ENCODE data around the gene PFKFB4. TPM values are rescaled to one million over a fixed set of nuclear protein-coding genes. Genes with fewer than 3 reads are reported as not detected.
A peak's percentile ranks its signal among the peaks of the same experiment; 100 is the strongest.

Gene PFKFB4
- total RNA-seq, 1 donor from 2014 or later, result 39.7 TPM

- Mint-ChIP-seq H3K4me3 (ENCODE audit: low read depth) (peak overlapping the region; percentile 79), H3K9me3 (ENCODE audit: low read depth) (no peaks in the 10 kb centered on the region), H3K36me3 (ENCODE audit: insufficient read depth) (peaks cover under 1% of the 10 kb centered on the region), H3K27me3 (no peaks in the 10 kb centered on the region), H3K27ac (peak overlapping the region; percentile 84), H3K4me1 (ENCODE audit: low read depth) (peaks cover 19% of the 10 kb centered on the region)
- TF ChIP-seq, protein P1, sequence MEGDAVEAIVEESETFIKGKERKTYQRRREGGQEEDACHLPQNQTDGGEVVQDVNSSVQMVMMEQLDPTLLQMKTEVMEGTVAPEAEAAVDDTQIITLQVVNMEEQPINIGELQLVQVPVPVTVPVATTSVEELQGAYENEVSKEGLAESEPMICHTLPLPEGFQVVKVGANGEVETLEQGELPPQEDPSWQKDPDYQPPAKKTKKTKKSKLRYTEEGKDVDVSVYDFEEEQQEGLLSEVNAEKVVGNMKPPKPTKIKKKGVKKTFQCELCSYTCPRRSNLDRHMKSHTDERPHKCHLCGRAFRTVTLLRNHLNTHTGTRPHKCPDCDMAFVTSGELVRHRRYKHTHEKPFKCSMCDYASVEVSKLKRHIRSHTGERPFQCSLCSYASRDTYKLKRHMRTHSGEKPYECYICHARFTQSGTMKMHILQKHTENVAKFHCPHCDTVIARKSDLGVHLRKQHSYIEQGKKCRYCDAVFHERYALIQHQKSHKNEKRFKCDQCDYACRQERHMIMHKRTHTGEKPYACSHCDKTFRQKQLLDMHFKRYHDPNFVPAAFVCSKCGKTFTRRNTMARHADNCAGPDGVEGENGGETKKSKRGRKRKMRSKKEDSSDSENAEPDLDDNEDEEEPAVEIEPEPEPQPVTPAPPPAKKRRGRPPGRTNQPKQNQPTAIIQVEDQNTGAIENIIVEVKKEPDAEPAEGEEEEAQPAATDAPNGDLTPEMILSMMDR (IDR thresholded peaks at IDR 0.05; ENCODE audit: unreplicated experiment), result no peak
- DNase-seq (ENCODE audit: low spot score, unreplicated experiment), result no peak
These were observed 53.1 kb downstream of the PFKFB4 start for GRCh38 chr3:48503401-48504050.

GRCh38 chr3:48502728-48503168, 53.9 kb downstream of the PFKFB4 start:
- Mint-ChIP-seq H3K9me3 (ENCODE audit: low read depth) (peaks cover 3% of the 10 kb centered on the region), H3K4me3 (ENCODE audit: low read depth) (peak overlapping the region; percentile 79), H3K27me3 (no peaks in the 10 kb centered on the region), H3K4me1 (ENCODE audit: low read depth) (peaks cover 18% of the 10 kb centered on the region), H3K36me3 (ENCODE audit: insufficient read depth) (peaks cover 7% of the 10 kb centered on the region), H3K27ac (no peak overlapping the region)
- no peak for DNase-seq (ENCODE audit: low spot score, unreplicated experiment)
- TF ChIP-seq, protein P1 (IDR thresholded peaks at IDR 0.05; ENCODE audit: unreplicated experiment), result no peak

DNA sequence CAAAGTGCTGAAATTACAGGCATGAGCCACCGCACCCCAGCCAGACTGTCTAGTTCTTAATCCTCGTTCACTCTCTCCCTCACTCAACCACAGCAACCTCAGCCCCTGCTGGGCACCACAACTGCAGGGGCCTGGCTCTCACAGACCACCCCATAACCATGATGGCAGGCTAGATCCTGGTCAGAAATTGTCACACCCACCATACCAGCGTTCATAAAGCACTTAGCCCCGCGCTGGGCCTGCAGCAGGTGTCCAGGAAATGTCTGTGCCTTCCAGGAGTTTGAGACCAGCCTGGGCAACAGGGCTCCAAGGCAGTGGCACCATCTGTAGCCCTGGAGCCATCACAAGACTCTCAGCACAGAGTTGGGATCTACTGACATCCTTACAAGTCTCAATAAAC, 54.5 kb downstream of the PFKFB4 start:
- TF ChIP-seq, protein P1 (IDR thresholded peaks at IDR 0.05; ENCODE audit: unreplicated experiment), result no peak
- H3K27me3 Mint-ChIP-seq, result no peaks in the 10 kb centered on the region
- peaks cover 3% of the 10 kb centered on the region for H3K9me3 Mint-ChIP-seq (ENCODE audit: low read depth)
- DNase-seq (ENCODE audit: low spot score, unreplicated experiment), result no peak
- H3K27ac Mint-ChIP-seq, result no peak overlapping the region
- H3K4me1 Mint-ChIP-seq (ENCODE audit: low read depth), result peaks cover 13% of the 10 kb centered on the region
- H3K4me3 Mint-ChIP-seq (ENCODE audit: low read depth), result no peak overlapping the region
- H3K36me3 Mint-ChIP-seq (ENCODE audit: insufficient read depth), result peaks cover 10% of the 10 kb centered on the region

DNA sequence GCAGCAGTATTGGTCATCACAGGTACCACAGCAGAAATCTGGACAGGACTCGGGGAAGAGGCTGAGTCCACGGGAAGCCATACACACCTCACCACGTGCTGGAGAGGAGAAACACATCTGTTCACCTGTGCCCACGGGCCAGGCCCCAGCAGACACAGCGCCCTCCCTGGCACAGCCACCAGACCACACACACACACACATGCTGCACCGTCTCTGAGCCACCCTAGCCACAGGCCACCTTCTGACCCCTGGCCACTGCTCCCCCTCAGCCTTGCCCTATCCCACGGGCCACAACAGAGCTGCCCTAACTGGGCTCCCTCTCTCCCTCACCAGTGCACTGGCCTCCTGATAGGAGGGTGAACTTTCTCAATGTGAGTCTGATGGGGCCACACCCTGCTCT, 55.4 kb downstream of the PFKFB4 start:
- Mint-ChIP-seq H3K36me3 (ENCODE audit: insufficient read depth) (peaks cover 10% of the 10 kb centered on the region), H3K27me3 (no peaks in the 10 kb centered on the region), H3K4me3 (ENCODE audit: low read depth) (no peak overlapping the region), H3K4me1 (ENCODE audit: low read depth) (peaks cover 5% of the 10 kb centered on the region), H3K27ac (peak overlapping the region; percentile 60), H3K9me3 (ENCODE audit: low read depth) (peaks cover 3% of the 10 kb centered on the region)
- DNase-seq (ENCODE audit: low spot score, unreplicated experiment), result no peak
- TF ChIP-seq, protein P1 (IDR thresholded peaks at IDR 0.05; ENCODE audit: unreplicated experiment), result no peak

GRCh38 chr3:48500656-48501055, 55.9 kb downstream of the PFKFB4 start:
- Mint-ChIP-seq H3K4me3 (ENCODE audit: low read depth) (no peak overlapping the region), H3K27ac (peak overlapping the region; percentile 40), H3K9me3 (ENCODE audit: low read depth) (peaks cover 3% of the 10 kb centered on the region), H3K4me1 (ENCODE audit: low read depth) (peaks cover 3% of the 10 kb centered on the region), H3K27me3 (no peaks in the 10 kb centered on the region), H3K36me3 (ENCODE audit: insufficient read depth) (peaks cover 10% of the 10 kb centered on the region)
- no peak for DNase-seq (ENCODE audit: low spot score, unreplicated experiment)
- TF ChIP-seq, protein P1 (IDR thresholded peaks at IDR 0.05; ENCODE audit: unreplicated experiment), result no peak

Measured in progenitor cell of endocrine pancreas (in vitro differentiated cells).